Muscle layer of duodenum (tissue), 2 donors: ENCODE measurements around the gene AP2A2.

Experiments used
- H3K27ac ChIP-seq: one replicate; pipeline ENCODE4 v1.7.0; 2013; ENCODE audit warnings: mild to moderate bottlenecking, low read length
- H3K27me3 ChIP-seq: one replicate; pipeline ENCODE4 v1.7.0; 2013; ENCODE audit warnings: low read depth, mild to moderate bottlenecking, control low read depth, low read length
- H3K36me3 ChIP-seq, 2 donors: one replicate each; pipeline ENCODE4 v1.7.0; 2013; ENCODE audit warnings: low read length in 2 of 2, control low read depth in 1 of 2, mild to moderate bottlenecking in 1 of 2; ENCODE audit not compliant: insufficient read depth in 2 of 2, control insufficient read depth in 1 of 2
- H3K4me1 ChIP-seq, 2 donors: one replicate each; pipeline ENCODE4 v1.7.0; 2013; ENCODE audit warnings: low read length in 2 of 2, mild to moderate bottlenecking in 2 of 2, control low read depth in 1 of 2, moderate library complexity in 1 of 2; ENCODE audit not compliant: insufficient read depth in 2 of 2, control insufficient read depth in 1 of 2
- H3K4me3 ChIP-seq, 2 donors: one replicate each; pipeline ENCODE4 v1.7.0; 2013; ENCODE audit warnings: low read length in 2 of 2, low read depth in 1 of 2, mild to moderate bottlenecking in 1 of 2
- H3K9me3 ChIP-seq, 2 donors: one replicate each; pipeline ENCODE4 v1.7.0; 2013; ENCODE audit warnings: low read length in 2 of 2, control low read depth in 1 of 2, mild to moderate bottlenecking in 1 of 2; ENCODE audit not compliant: control insufficient read depth in 1 of 2
- donor health status: healthy.

The AP2A2 gene

DNA sequence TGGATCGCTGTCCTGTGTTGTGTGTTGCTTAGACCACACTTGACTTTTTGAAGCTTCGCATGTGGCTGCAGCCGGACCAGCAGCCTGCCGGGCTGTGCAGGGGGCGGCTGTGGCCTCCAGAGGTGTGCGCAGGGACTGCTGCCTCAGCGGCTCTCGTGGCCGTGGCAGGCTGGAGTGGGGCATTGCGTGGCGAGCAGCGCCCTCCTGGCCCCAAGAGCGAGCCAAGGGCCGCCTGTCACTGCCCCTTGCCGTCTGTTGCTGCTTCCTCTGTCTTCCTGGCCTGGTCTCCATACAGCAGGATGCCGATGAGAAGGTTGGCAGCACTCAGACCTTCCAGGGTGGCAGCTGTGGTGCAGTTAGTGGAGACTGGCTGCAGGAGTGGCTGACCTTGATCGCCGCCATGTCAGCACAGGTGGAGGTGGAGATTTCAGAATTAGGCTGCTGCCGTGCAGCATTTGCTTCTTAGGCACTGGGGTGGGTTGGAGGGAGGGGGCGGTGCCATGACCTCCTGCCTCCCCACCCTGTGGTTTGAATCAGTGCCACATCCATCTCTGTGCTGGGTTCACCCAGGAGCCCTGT is 76.8 kb downstream of the AP2A2 start:
- Histone ChIP-seq H3K4me1 (no peaks in the 10 kb centered on the region), H3K36me3 (peaks cover 31 to 66% of the 10 kb centered on the region in 2 donors), H3K27me3 (no peaks in the 10 kb centered on the region), H3K4me3 (no peak overlapping the region), H3K9me3 (no peaks in the 10 kb centered on the region), H3K27ac (no peak overlapping the region)

GRCh38 chr11:1003159-1003558 is 77.5 kb downstream of the AP2A2 start:
- peaks cover 32 to 71% of the 10 kb centered on the region in 2 donors for H3K36me3 ChIP-seq
- H3K4me3 ChIP-seq = no peak overlapping the region
- H3K27me3 ChIP-seq = no peaks in the 10 kb centered on the region
- H3K27ac ChIP-seq = no peak overlapping the region
- H3K4me1 ChIP-seq = no peaks in the 10 kb centered on the region
- H3K9me3 ChIP-seq = no peaks in the 10 kb centered on the region

DNA sequence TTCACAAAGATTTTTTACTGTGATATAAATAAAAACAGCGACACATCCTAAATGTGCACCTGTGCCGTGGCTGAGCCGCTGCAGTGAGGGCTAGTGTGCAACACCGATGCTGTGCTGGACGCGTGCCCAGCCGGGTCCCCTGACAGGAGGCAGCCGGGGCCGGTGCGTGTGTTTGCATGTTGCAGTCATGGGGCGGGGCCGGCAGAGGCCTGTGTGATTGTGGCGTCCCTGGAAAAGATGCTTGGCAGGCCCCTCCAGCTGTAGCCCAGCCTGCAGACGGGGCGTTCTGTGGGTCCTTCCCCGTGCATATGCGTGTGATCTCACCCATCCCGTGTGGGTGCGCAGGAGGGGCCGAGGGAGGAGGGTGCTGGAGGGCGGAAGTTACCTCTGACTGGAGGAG is 80.3 kb downstream of the AP2A2 start:
- H3K27me3 ChIP-seq = no peaks in the 10 kb centered on the region
- peaks cover 52 to 83% of the 10 kb centered on the region in 2 donors for H3K36me3 ChIP-seq
- no peak overlapping the region for H3K4me3 ChIP-seq
- no peak overlapping the region for H3K27ac ChIP-seq
- no peaks in the 10 kb centered on the region for H3K9me3 ChIP-seq
- no peaks in the 10 kb centered on the region for H3K4me1 ChIP-seq

GRCh38 chr11:1006762-1007161 is 81.1 kb downstream of the AP2A2 start:
- Histone ChIP-seq H3K4me3 (no peak overlapping the region), H3K27me3 (no peaks in the 10 kb centered on the region)

GRCh38 chr11:1007279-1007678 is 81.6 kb downstream of the AP2A2 start:
- no peak overlapping the region for H3K27ac ChIP-seq
- peaks cover 48 to 83% of the 10 kb centered on the region in 2 donors for H3K36me3 ChIP-seq
- no peak overlapping the region for H3K4me3 ChIP-seq
- no peaks in the 10 kb centered on the region for H3K4me1 ChIP-seq
- no peaks in the 10 kb centered on the region for H3K9me3 ChIP-seq
- no peaks in the 10 kb centered on the region for H3K27me3 ChIP-seq

More at GRCh38 chr11:1006762-1007161, 81.1 kb downstream of the AP2A2 start:
- Histone ChIP-seq H3K4me1 (no peaks in the 10 kb centered on the region), H3K36me3 (peaks cover 48 to 83% of the 10 kb centered on the region in 2 donors), H3K27ac (no peak overlapping the region), H3K9me3 (no peaks in the 10 kb centered on the region)

- Histone ChIP-seq H3K36me3 (peaks cover 43 to 82% of the 10 kb centered on the region in 2 donors), H3K27ac (no peak overlapping the region), H3K4me1 (no peaks in the 10 kb centered on the region)
These were observed 82.5 kb downstream of the AP2A2 start for GRCh38 chr11:1008001-1008802.

DNA sequence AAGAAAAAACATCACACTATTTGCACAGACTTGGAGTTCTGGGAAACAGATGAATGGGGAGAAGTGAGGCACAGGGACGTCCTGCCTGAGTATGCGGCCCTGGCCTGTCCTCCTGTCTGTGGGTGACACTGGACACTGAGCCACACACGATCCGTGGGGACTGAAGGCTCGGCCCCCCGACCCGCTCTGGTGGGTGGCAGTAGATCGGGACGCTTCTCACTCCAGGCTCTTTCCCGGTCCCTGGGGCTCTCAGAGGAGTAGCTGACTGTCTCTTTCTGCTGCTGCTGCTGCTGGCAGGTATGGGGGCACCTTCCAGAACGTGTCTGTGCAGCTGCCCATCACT is 83.1 kb downstream of the AP2A2 start:
- no peaks in the 10 kb centered on the region for H3K27me3 ChIP-seq
- peaks cover 40 to 77% of the 10 kb centered on the region in 2 donors for H3K36me3 ChIP-seq
- no peak overlapping the region for H3K27ac ChIP-seq
- H3K4me1 ChIP-seq = no peaks in the 10 kb centered on the region
- no peak overlapping the region for H3K4me3 ChIP-seq
- no peaks in the 10 kb centered on the region for H3K9me3 ChIP-seq

More at GRCh38 chr11:1008001-1008802, 82.5 kb downstream of the AP2A2 start:
- H3K9me3 ChIP-seq = no peaks in the 10 kb centered on the region
- no peaks in the 10 kb centered on the region for H3K27me3 ChIP-seq
- no peak overlapping the region for H3K4me3 ChIP-seq

DNA sequence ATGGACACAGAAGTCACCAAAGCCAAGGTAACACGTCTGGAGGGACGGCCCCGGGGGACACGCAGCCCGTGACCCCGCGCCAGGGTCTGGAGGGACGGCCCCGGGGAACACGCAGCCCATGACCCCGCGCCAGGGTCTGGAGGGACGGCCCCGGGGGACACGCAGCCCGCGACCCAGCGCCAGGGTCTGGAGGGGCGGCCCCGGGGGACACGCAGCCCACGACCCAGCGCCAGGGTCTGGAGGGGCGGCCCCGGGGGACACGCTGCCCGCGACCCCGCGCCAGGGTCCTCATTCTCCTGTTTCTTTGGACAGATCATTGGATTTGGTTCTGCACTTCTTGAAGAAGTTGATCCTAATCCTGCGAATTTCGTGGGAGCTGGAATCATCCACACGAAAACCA is 83.7 kb downstream of the AP2A2 start:
- peaks cover 40 to 74% of the 10 kb centered on the region in 2 donors for H3K36me3 ChIP-seq
- no peak overlapping the region for H3K27ac ChIP-seq
- no peaks in the 10 kb centered on the region for H3K9me3 ChIP-seq
- H3K4me3 ChIP-seq = no peak overlapping the region
- H3K4me1 ChIP-seq = no peaks in the 10 kb centered on the region
- H3K27me3 ChIP-seq = no peaks in the 10 kb centered on the region

GRCh38 chr11:1009991-1010390 is 84.3 kb downstream of the AP2A2 start:
- Histone ChIP-seq H3K4me1 (no peaks in the 10 kb centered on the region), H3K9me3 (no peaks in the 10 kb centered on the region), H3K27me3 (no peaks in the 10 kb centered on the region), H3K4me3 (no peak overlapping the region), H3K36me3 (peaks cover 38 to 68% of the 10 kb centered on the region in 2 donors), H3K27ac (no peak overlapping the region)

- Histone ChIP-seq H3K4me3 (no peak overlapping the region), H3K27ac (no peak overlapping the region), H3K27me3 (no peaks in the 10 kb centered on the region), H3K4me1 (no peaks in the 10 kb centered on the region), H3K36me3 (peaks cover 31 to 65% of the 10 kb centered on the region in 2 donors), H3K9me3 (no peaks in the 10 kb centered on the region)
These were observed 85.1 kb downstream of the AP2A2 start for GRCh38 chr11:1010551-1011319.

DNA sequence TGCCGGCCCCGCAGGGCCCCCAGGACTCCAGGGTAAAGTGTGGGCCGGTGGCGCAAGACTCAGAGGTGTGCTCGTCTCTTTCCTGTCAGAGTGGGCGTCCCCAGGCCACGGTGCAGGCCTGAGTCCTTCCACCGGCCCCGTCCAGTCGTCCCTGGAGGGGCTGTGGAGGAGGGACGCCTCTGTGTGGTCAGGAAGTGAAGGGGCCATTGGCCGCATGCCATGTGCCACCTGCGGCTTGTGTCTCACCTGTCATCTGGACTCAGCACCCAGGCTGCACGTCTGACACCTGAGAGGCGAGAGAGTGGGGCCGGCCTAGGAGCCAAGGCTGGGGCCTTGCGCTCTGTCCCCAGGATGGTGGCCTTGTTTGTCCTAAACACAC is 85.6 kb downstream of the AP2A2 start:
- no peak overlapping the region for H3K27ac ChIP-seq
- H3K4me1 ChIP-seq = no peaks in the 10 kb centered on the region
- H3K4me3 ChIP-seq = no peak overlapping the region
- H3K36me3 ChIP-seq = peaks cover 31 to 65% of the 10 kb centered on the region in 2 donors
- no peaks in the 10 kb centered on the region for H3K27me3 ChIP-seq
- H3K9me3 ChIP-seq = no peaks in the 10 kb centered on the region
